Smooth muscle cell (in vitro differentiated cells): ENCODE results near the gene KLHL29. TPM values are rescaled to one million over a fixed set of nuclear protein-coding genes. Genes with fewer than 3 reads are reported as not detected.

ENCODE experiments used
- DNase-seq: peaks from one replicate; lab custom pipeline; 2025; ENCODE audit not compliant: unreplicated experiment; lab: John Stamatoyannopoulos, UW
- H2AFZ ChIP-seq: fragments of 200-600 bp; sonication (generic); 2 replicates; pipeline ENCODE4 v1.6.0; 2016; ENCODE audit warnings: antibody characterized with exemption, low read depth, mild to moderate bottlenecking
- H3F3A ChIP-seq: fragments of 200-600 bp; sonication (generic); 2 replicates; pipeline ENCODE4 v1.6.0; 2017; ENCODE audit warnings: antibody characterized with exemption, low read depth
- H3K27ac ChIP-seq: fragments of 200-600 bp; sonication (generic); 2 replicates; pipeline ENCODE4 v1.5.1; 2016; ENCODE audit warnings: low read depth, mild to moderate bottlenecking
- H3K27me3 ChIP-seq: fragments of 200-600 bp; sonication (generic); 2 replicates; pipeline ENCODE4 v1.6.1; 2016; ENCODE audit warnings: low read depth, mild to moderate bottlenecking
- H3K36me3 ChIP-seq: fragments of 200-600 bp; sonication (generic); 2 replicates; pipeline ENCODE4 v1.5.1; 2016; ENCODE audit warnings: low read depth
- H3K4me1 ChIP-seq: fragments of 200-600 bp; sonication (generic); 2 replicates; pipeline ENCODE4 v1.5.1; 2016; ENCODE audit warnings: low read depth
- H3K4me2 ChIP-seq: fragments of 200-600 bp; sonication (generic); 2 replicates; pipeline ENCODE4 v1.6.0; 2016; ENCODE audit warnings: mild to moderate bottlenecking
- H3K4me3 ChIP-seq: fragments of 200-600 bp; sonication (generic); 2 replicates; pipeline ENCODE4 v1.5.1; 2016; ENCODE audit warnings: mild to moderate bottlenecking
- H3K79me2 ChIP-seq: fragments of 200-600 bp; sonication (generic); 2 replicates; pipeline ENCODE4 v1.6.0; 2016; ENCODE audit warnings: low read depth, mild to moderate bottlenecking
- H3K9ac ChIP-seq: fragments of 200-600 bp; sonication (generic); 2 replicates; pipeline ENCODE4 v1.6.0; 2016; ENCODE audit warnings: low read depth
- H3K9me3 ChIP-seq: fragments of 200-600 bp; sonication (generic); replicated peaks from 2 replicates; pipeline ENCODE4 v1.5.1; 2016; ENCODE audit warnings: low read depth
- H4K20me1 ChIP-seq: fragments of 200-600 bp; sonication (generic); 2 replicates; pipeline ENCODE4 v1.6.0; 2016; ENCODE audit warnings: low read depth
- CTCF ChIP-seq: fragments of 200-600 bp; sonication (generic); IDR thresholded peaks from 2 replicates; pipeline ENCODE4 v1.5.1; 2017; ENCODE audit warnings: borderline replicate concordance, mild to moderate bottlenecking, antibody characterized with exemption; ENCODE audit not compliant: insufficient read depth, poor library complexity, severe bottlenecking
- WGBS: methylation state at CpG from one replicate; pipeline ENCODE4 v1.1.7; 2016; ENCODE audit warnings: low lambda C conversion rate; 5-methylcytosine and 5-hydroxymethylcytosine counted together
- polyA plus RNA-seq: library from polyadenylated mRNA; unstranded; fragments of >200 nt; fragmentation: Nextera tagmentation; extraction: Ambion mirVana; gene quantifications from 2 replicates; pipeline ENCODE4 v1.2.1, GENCODE V29; 2016
- total RNA-seq: library from RNA; depleted of rRNA; stranded (reverse); fragments of >200 nt; gene quantifications from 2 replicates; pipeline ENCODE4 v1.2.3, GENCODE V29; 2014

KLHL29 gene
- total and polyA plus RNA-seq, 2 experiments from 2014 or later = 3.1 to 6.6 TPM

- Histone ChIP-seq H3K27ac (no peak overlapping the region), H4K20me1 (no peaks in the 10 kb centered on the region), H3K36me3 (no peaks in the 10 kb centered on the region), H3K9me3 (no peaks in the 10 kb centered on the region), H3F3A (no peaks in the 10 kb centered on the region), H3K27me3 (no peaks in the 10 kb centered on the region), H3K4me3 (no peak overlapping the region), H3K4me2 (no peak overlapping the region), H3K9ac (no peak overlapping the region), H2AFZ (no peak overlapping the region), H3K4me1 (peaks cover under 1% of the 10 kb centered on the region), H3K79me2 (no peaks in the 10 kb centered on the region)
- TF ChIP-seq CTCF = no peak
- 97% methylated on average over 18 of the region's 18 CpGs for WGBS
- no peak for DNase-seq
Observed at GRCh38 chr2:23706613-23707078, 321.7 kb downstream of the KLHL29 start.

- Histone ChIP-seq H2AFZ (no peak overlapping the region), H3F3A (no peaks in the 10 kb centered on the region), H3K27ac (no peak overlapping the region), H3K9ac (no peak overlapping the region), H3K4me1 (peaks cover 5% of the 10 kb centered on the region), H3K4me2 (no peak overlapping the region), H4K20me1 (peaks cover 2% of the 10 kb centered on the region), H3K4me3 (no peak overlapping the region), H3K79me2 (no peaks in the 10 kb centered on the region), H3K9me3 (no peaks in the 10 kb centered on the region), H3K36me3 (no peaks in the 10 kb centered on the region), H3K27me3 (no peaks in the 10 kb centered on the region)
- whole genome bisulfite sequencing = 77% methylated on average over 9 of the region's 9 CpGs
- DNase-seq = no peak
- no peak for TF ChIP-seq CTCF
Observed at GRCh38 chr2:23707096-23707495, 322.1 kb downstream of the KLHL29 start.

- no peak for DNase-seq
- H3K9ac ChIP-seq = no peak overlapping the region
- no peaks in the 10 kb centered on the region for H3K9me3 ChIP-seq
- no peaks in the 10 kb centered on the region for H3F3A ChIP-seq
- 95% methylated on average over 6 of the region's 6 CpGs for WGBS
- H3K4me1 ChIP-seq = peaks cover 16% of the 10 kb centered on the region
- no peak overlapping the region for H3K27ac ChIP-seq
- H3K79me2 ChIP-seq = no peaks in the 10 kb centered on the region
- H4K20me1 ChIP-seq = peaks cover 3% of the 10 kb centered on the region
- H3K36me3 ChIP-seq = no peaks in the 10 kb centered on the region
- no peak overlapping the region for H3K4me3 ChIP-seq
- no peak for TF ChIP-seq CTCF
- no peak overlapping the region for H3K4me2 ChIP-seq
- no peak overlapping the region for H2AFZ ChIP-seq
- H3K27me3 ChIP-seq = no peaks in the 10 kb centered on the region
Observed at GRCh38 chr2:23708771-23709170, 323.8 kb downstream of the KLHL29 start.

GRCh38 chr2:23709311-23709710, 324.3 kb downstream of the KLHL29 start:
- H3K4me1 ChIP-seq = peaks cover 16% of the 10 kb centered on the region

More at GRCh38 chr2:23709311-23709710, 324.3 kb downstream of the KLHL29 start:
- H3K79me2 ChIP-seq = no peaks in the 10 kb centered on the region
- peaks cover 3% of the 10 kb centered on the region for H4K20me1 ChIP-seq
- no peaks in the 10 kb centered on the region for H3K9me3 ChIP-seq
- DNase-seq = no peak
- H3K4me3 ChIP-seq = no peak overlapping the region
- no peak overlapping the region for H3K9ac ChIP-seq
- TF ChIP-seq CTCF = no peak
- no peaks in the 10 kb centered on the region for H3K36me3 ChIP-seq
- no peaks in the 10 kb centered on the region for H3F3A ChIP-seq
- H3K4me2 ChIP-seq = no peak overlapping the region
- 96% methylated on average over 8 of the region's 8 CpGs for WGBS
- H3K27ac ChIP-seq = no peak overlapping the region
- H3K27me3 ChIP-seq = no peaks in the 10 kb centered on the region
- H2AFZ ChIP-seq = no peak overlapping the region
